Prostate gland (tissue), 2 donors: ENCODE results near the gene IKZF5. TPM values are rescaled to one million over a fixed set of nuclear protein-coding genes. Genes with fewer than 3 reads are reported as not detected.

ENCODE experiments used
- DNase-seq: peaks from one replicate; pipeline ENCODE4 v3.0.0-alpha.2; 2019; ENCODE audit warnings: low spot score
- H3K27ac ChIP-seq, 2 donors: fragments of 200-600 bp; sonication (generic); 2 replicates each; pipeline ENCODE4 v1.5.1; 2017 to 2019
- H3K27me3 ChIP-seq: fragments of 200-600 bp; sonication (generic); replicated peaks from 2 replicates; pipeline ENCODE4 v1.5.1; 2019; ENCODE audit not compliant: insufficient read depth
- H3K36me3 ChIP-seq, 2 donors: fragments of 200-600 bp; sonication (generic); 1 replicate in 1 of 2; 2 replicates in 1 of 2; pipeline versions ENCODE4 v1.5.1 to v1.8.1; 2017 to 2019
- H3K4me1 ChIP-seq: fragments of 200-600 bp; sonication (generic); replicated peaks from 2 replicates; pipeline ENCODE4 v1.5.1; 2019
- H3K4me3 ChIP-seq, 2 donors: fragments of 200-600 bp; sonication (generic); 2 replicates each; pipeline ENCODE4 v1.5.1; 2017 to 2019
- H3K9me3 ChIP-seq: fragments of 200-600 bp; sonication (generic); 2 replicates; pipeline ENCODE4 v1.5.1; 2017
- CTCF ChIP-seq, 4 experiments: fragments of 200-600 bp in 2 of 4; fragments of 450-650 bp in 2 of 4; sonication (generic) in 2 of 4; IDR thresholded peaks; 1 replicate in 3 of 4; 2 replicates in 1 of 4; pipeline ENCODE4 v1.5.1; 2016 to 2019; ENCODE audit warnings: antibody characterized with exemption in 4 of 4, mild to moderate bottlenecking in 2 of 4, moderate library complexity in 2 of 4
- POLR2A ChIP-seq: fragments of 450-650 bp; IDR thresholded peaks from one replicate; pipeline ENCODE4 v1.6.1; 2016; ENCODE audit warnings: antibody characterized with exemption, mild to moderate bottlenecking
- POLR2AphosphoS5 ChIP-seq: sonication (generic); formaldehyde crosslinking; IDR thresholded peaks from one replicate; pipeline ENCODE4 v1.6.1; 2017; ENCODE audit warnings: antibody characterized with exemption
- WGBS: methylation state at CpG from one replicate; pipeline ENCODE4 v1.1.5; 2018; 5-methylcytosine and 5-hydroxymethylcytosine counted together
- intact Hi-C: fragments of 100-400 bp; cut with DNase I; formaldehyde crosslinking; loops from one replicate; pipeline ENCODE4 v1.14.2; 2022
- total RNA-seq, 2 donors: library from RNA; depleted of rRNA; stranded (reverse); fragments of >200 nt; gene quantifications; one replicate each; pipeline ENCODE4 v1.1.0, GENCODE V29; 2016

Gene IKZF5
- total RNA-seq, 2 donors from 2014 or later, result 9.8 to 15.8 TPM

DNA sequence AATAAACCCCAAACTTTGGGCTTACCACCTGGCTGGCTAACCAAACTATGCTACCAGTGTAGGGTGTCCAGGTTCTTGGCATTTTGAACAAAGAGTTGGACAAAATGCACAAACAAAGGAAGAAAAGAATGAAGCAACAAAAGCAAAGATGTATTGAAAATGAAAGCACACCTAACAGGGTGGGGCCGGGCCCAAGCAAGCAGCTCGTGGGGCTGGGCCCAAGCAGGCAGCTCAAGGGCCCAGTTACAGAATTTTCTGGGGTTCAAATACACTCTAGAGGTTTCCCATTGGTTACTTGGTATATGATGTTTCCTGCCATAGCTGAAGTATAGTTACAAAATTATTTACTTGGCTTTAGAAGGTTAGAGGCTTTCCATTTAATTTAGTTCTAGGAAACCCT is 15.9 kb upstream of the IKZF5 start:
- Histone ChIP-seq H3K9me3 (no peaks in the 10 kb centered on the region), H3K27me3 (no peaks in the 10 kb centered on the region), H3K36me3 (no peaks in the 10 kb centered on the region), H3K4me3 (no peak overlapping the region), H3K27ac (no peak overlapping the region), H3K4me1 (no peaks in the 10 kb centered on the region)
- WGBS, result 85% methylated on average over 2 of the region's 2 CpGs
- intact Hi-C loops, result no loop called here
- no peak for DNase-seq
- TF ChIP-seq POLR2A, result no peak

DNA sequence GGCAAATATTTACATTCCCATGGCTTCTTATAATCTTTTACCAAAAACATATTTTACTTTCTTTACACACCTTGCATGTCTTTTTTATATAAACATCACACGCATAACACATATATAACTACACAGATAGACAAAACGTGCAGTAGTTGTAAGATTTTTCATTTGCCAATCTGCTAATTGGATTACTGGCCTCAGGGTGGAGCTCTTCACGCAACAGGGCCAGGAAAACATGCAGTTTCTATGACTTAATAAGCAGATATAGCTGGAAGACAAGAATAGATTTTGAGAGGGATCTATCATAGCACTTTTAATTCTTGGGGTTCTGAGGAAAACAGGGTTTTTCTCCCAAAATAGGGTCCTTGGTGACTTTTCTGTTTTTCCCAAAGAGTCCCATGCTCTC is 12.9 kb upstream of the IKZF5 start:
- H3K27ac ChIP-seq, result peak overlapping the region in 1 of 2 donors; percentile 72
- H3K27me3 ChIP-seq, result no peaks in the 10 kb centered on the region
- 63% methylated on average over 3 of the region's 3 CpGs for WGBS
- H3K9me3 ChIP-seq, result no peaks in the 10 kb centered on the region
- intact Hi-C loops, result no loop called here
- H3K4me1 ChIP-seq, result no peaks in the 10 kb centered on the region
- no peak for TF ChIP-seq POLR2A
- no peak for TF ChIP-seq CTCF (IDR thresholded peaks at IDR 0.05)
- no peak for TF ChIP-seq POLR2AphosphoS5
- H3K4me3 ChIP-seq, result no peak overlapping the region
- no peak for DNase-seq
- H3K36me3 ChIP-seq, result no peaks in the 10 kb centered on the region

- peak overlapping the region; percentile 41 to 72 for H3K27ac ChIP-seq
- no peaks in the 10 kb centered on the region for H3K9me3 ChIP-seq
- H3K27me3 ChIP-seq, result no peaks in the 10 kb centered on the region
- no peak overlapping the region for H3K4me3 ChIP-seq
- WGBS, result 50% methylated on average over 1 of the region's 1 CpG
- peak; percentile 29 for DNase-seq
- intact Hi-C loops, result no loop called here
- peak in 1 of 4 experiments; percentile 5 for TF ChIP-seq CTCF (IDR thresholded peaks at IDR 0.05)
- TF ChIP-seq POLR2AphosphoS5, result peak; percentile 53
- no peak for TF ChIP-seq POLR2A
- no peaks in the 10 kb centered on the region for H3K36me3 ChIP-seq
- H3K4me1 ChIP-seq, result no peaks in the 10 kb centered on the region
Observed at GRCh38 chr10:123019941-123020703, 11.5 kb upstream of the IKZF5 start.

DNA sequence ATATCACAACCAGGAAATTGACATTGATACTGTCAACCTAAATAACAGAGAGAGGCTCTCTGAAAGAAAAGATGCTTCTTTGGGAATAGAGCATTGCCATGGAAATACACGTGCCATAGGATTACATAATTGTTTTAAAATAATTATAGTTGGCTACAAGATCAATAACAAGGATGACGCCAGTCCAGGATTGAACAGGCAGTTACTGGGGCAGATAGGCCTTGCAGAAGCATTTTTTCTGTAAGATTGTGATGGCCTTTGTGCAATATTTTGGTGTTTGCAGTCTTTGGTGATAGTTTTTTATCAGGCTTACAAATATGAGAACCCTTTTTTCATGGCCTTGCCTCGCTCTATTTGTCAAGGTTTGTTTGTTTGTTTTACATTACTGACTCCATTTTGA is 10.7 kb upstream of the IKZF5 start:
- intact Hi-C loops, result no loop called here

DNA sequence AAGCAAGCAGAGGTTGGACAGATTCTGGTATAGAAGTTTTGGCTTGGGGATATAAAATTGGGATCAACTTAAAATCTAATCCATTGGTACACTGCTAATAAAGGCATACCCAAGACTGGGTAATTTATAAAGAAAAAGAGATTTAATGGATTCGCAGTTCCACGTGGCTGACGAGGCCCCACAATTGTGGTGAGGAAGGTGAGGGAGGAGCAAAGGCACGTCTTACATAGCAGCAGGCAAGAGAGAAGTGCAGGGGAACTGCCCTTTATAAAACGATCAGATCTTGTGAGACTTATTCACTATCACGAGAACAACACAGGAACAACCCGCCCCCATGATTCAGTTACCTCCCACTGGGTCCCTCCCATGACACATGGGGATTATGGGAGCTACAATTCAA is 9.9 kb upstream of the IKZF5 start:
- WGBS, result 92% methylated on average over 7 of the region's 7 CpGs
- H3K27ac ChIP-seq, result peak overlapping the region in 1 of 2 donors; percentile 67
- intact Hi-C loops, result no loop called here
- DNase-seq, result no peak
- no peaks in the 10 kb centered on the region for H3K36me3 ChIP-seq
- H3K4me1 ChIP-seq, result peaks cover 4% of the 10 kb centered on the region
- TF ChIP-seq POLR2AphosphoS5, result no peak
- no peak for TF ChIP-seq CTCF (IDR thresholded peaks at IDR 0.05)
- no peak for TF ChIP-seq POLR2A
- no peaks in the 10 kb centered on the region for H3K9me3 ChIP-seq
- no peak overlapping the region for H3K4me3 ChIP-seq
- H3K27me3 ChIP-seq, result no peaks in the 10 kb centered on the region

More for the DNA sequence above, 10.7 kb upstream of the IKZF5 start:
- DNase-seq, result no peak
- H3K27ac ChIP-seq, result peak overlapping the region; percentile 41 to 72
- H3K4me1 ChIP-seq, result peaks cover 4% of the 10 kb centered on the region
- TF ChIP-seq POLR2AphosphoS5 (no peak), CTCF (IDR thresholded peaks at IDR 0.05) (no peak), POLR2A (no peak)
- H3K4me3 ChIP-seq, result no peak overlapping the region
- H3K27me3 ChIP-seq, result no peaks in the 10 kb centered on the region
- H3K9me3 ChIP-seq, result no peaks in the 10 kb centered on the region
- H3K36me3 ChIP-seq, result no peaks in the 10 kb centered on the region
- WGBS, result 65% methylated on average over 3 of the region's 3 CpGs
